Measurements from ENCODE around the gene C1orf21. TPM values are rescaled to one million over a fixed set of nuclear protein-coding genes. Genes with fewer than 3 reads are reported as not detected.

The C1orf21 gene
- total and polyA plus RNA-seq, 2 of the 4 experiments (the other 2 are of a cell fraction), result 6.4 to 9.9 TPM

DNA sequence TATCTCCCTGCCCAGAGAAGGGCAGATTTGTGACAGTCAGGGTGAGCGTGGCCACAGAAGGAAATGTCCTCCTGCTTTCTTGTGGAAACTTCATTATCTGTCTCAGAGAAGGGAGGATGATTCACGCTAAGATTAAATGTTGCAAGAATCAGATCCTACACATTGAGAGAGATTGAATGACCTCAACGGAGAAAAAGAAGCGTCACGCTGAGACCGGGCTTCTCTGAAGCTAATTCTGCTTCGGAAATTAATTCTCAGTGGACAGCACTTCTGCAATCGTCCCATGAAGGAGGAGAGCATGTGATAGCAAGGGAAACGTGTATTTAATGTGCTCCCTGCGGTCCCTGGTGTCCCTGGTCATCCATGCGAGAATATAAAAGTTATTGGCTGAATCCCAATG is 19.8 kb upstream of the C1orf21 start:
- Histone ChIP-seq H3K9me3 (ENCODE audit: control insufficient read depth, insufficient read depth, low read length) (no peaks in the 10 kb centered on the region), H3K18ac (ENCODE audit: low read depth, low read length) (no peak overlapping the region), H2AFZ (replicated peaks; ENCODE audit: low read length, poor library complexity) (no peak overlapping the region), H3K9me1 (ENCODE audit: insufficient read depth, low read length) (no peaks in the 10 kb centered on the region), H3K4me3 (ENCODE audit: insufficient read depth, low read depth, low read length) (no peak overlapping the region), H3K9ac (ENCODE audit: low read depth, low read length) (no peak overlapping the region), H2BK5ac (ENCODE audit: low read depth, low read length, poor library complexity, severe bottlenecking) (no peak overlapping the region), H3K4me2 (ENCODE audit: low read depth, low read length) (no peak overlapping the region), H2BK20ac (ENCODE audit: low read depth, low read length) (no peak overlapping the region), H3K56ac (ENCODE audit: extremely low read depth, insufficient read depth, low read length) (no peak overlapping the region), H3K27ac (ENCODE audit: insufficient read depth, low read length) (no peak overlapping the region), H3K36me3 (ENCODE audit: control insufficient read depth, insufficient read depth, low read length) (no peaks in the 10 kb centered on the region), H2BK120ac (ENCODE audit: low read depth, low read length) (no peak overlapping the region), H4K5ac (ENCODE audit: low read depth, low read length) (no peak overlapping the region), H3K14ac (replicated peaks; ENCODE audit: low read depth, low read length) (no peak overlapping the region), H2AK9ac (replicated peaks; ENCODE audit: low read depth, low read length, poor library complexity) (no peak overlapping the region), H3K27me3 (ENCODE audit: control insufficient read depth, insufficient read depth, low read length) (peaks cover 2% of the 10 kb centered on the region; the same call in 1 of the 2 replicates), H4K91ac (ENCODE audit: insufficient read depth, low read depth, low read length) (no peak overlapping the region), H4K20me1 (ENCODE audit: insufficient read depth, low read length) (no peaks in the 10 kb centered on the region), H3K4me1 (ENCODE audit: control insufficient read depth, insufficient read depth, low read length) (peaks cover 2% of the 10 kb centered on the region; the same call in 1 of the 2 replicates), H2BK15ac (ENCODE audit: low read depth, low read length) (no peak overlapping the region), H3K4ac (ENCODE audit: low read depth, low read length) (no peak overlapping the region), H3K79me1 (ENCODE audit: low read depth in 1 of 2, low read length in 2 of 2) (no peaks in the 10 kb centered on the region), H4K8ac (ENCODE audit: low read depth in 2 of 2, low read length in 2 of 2) (no peak overlapping the region), H2AK5ac (ENCODE audit: low read depth, low read length) (no peak overlapping the region), H3K23ac (ENCODE audit: low read depth, low read length) (no peak overlapping the region)
- 62% methylated on average over 2 of the region's 11 CpGs; no CpG with 5 or more reads in 1 of the 2 experiments for WGBS, 2 experiments (ENCODE audit: extremely low coverage in 2 of 2, insufficient read length in 1 of 2)
- no peak for ATAC-seq (ENCODE audit: low read depth)
- CTCF ChIA-PET, result no interaction called here
- intact Hi-C loops (cut with micrococcal nuclease) (no loop called here), in situ Hi-C loops (cut with MboI; ENCODE audit: low sequenced_read_pairs) (no loop called here), dilution Hi-C loops (cut with HindIII; ENCODE audit: low sequenced_read_pairs, unreplicated experiment) (no loop called here)
- TF ChIP-seq POLR2A (IDR thresholded peaks at IDR 0.05; ENCODE audit: low read depth, low read length), result no peak
- TF ChIP-seq CEBPB (IDR thresholded peaks at IDR 0.05; ENCODE audit: low read depth, low read length), result no peak
- no peak for TF ChIP-seq SMC3 (IDR thresholded peaks at IDR 0.05; ENCODE audit: low read depth, low read length)
- no peak for TF ChIP-seq FOS (IDR thresholded peaks at IDR 0.05; ENCODE audit: low read depth, low read length)
- TF ChIP-seq MAFK (IDR thresholded peaks at IDR 0.05; ENCODE audit: low read depth, low read length), result no peak
- no peak for TF ChIP-seq NFE2L2 (IDR thresholded peaks at IDR 0.05; ENCODE audit: low read depth, low read length)
- POLR2A ChIA-PET (ENCODE audit: unreplicated experiment), result no interaction called here
- no peak for DNase-seq
- no TSS peak for BruUV-seq (replicated peaks)
